Endometrial microvascular endothelial cells (primary cell): ENCODE results near the gene OR52E6. TPM values are rescaled to one million over a fixed set of nuclear protein-coding genes. Genes with fewer than 3 reads are reported as not detected.

Experiments used
- in situ Hi-C: cut with HindIII; loops from 2 replicates; pipeline ENCODE4 v1.10.0; 2017; ENCODE audit warnings: low sequenced_read_pairs, low pct_unique_long_range_greater_than_20kb; ENCODE audit errors: inconsistent ontology term
- total RNA-seq: library from RNA; depleted of rRNA; stranded (reverse); fragments of >200 nt; gene quantifications from one replicate; pipeline ENCODE4 v1.2.3, GENCODE V29; 2015; ENCODE audit errors: inconsistent ontology term

Gene OR52E6
- total RNA-seq, 1 donor from 2014 or later = not detected

- in situ Hi-C loops = no loop called here
These were observed 33.1 kb downstream of the OR52E6 start, which contains the start of gene OR52N2 for GRCh38 chr11:5808500-5809121. Gene OR52N2, plus strand, starts transcription at chr11:5808924. Its CDS starts 11,412 bp downstream, at chr11:5820336.

- in situ Hi-C loops = no loop called here
These were observed 34.1 kb downstream of the OR52E6 start for GRCh38 chr11:5807580-5807979.

DNA sequence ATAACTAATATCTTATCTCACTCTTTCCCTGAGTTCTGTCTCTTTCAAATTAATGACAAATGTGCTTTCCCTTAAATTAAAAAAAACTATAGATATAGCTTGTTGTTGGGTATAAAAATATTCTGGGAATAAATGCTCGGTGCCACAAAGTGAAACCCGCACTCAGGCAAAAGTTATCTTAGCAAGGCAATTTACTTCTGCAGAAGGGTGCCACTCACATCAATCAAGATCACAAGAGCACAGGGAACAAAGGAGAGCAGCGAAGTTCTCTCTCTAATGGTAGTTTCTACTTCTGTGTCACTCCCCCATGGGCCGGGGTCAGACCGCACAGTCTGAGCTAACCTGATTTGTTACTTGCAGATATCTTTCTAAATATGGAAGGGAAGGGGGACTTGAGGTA, 37.7 kb downstream of the OR52E6 start:
- in situ Hi-C loops = no loop called here

- in situ Hi-C loops = no loop called here
These were observed 45.2 kb downstream of the OR52E6 start for GRCh38 chr11:5796541-5796940.

DNA sequence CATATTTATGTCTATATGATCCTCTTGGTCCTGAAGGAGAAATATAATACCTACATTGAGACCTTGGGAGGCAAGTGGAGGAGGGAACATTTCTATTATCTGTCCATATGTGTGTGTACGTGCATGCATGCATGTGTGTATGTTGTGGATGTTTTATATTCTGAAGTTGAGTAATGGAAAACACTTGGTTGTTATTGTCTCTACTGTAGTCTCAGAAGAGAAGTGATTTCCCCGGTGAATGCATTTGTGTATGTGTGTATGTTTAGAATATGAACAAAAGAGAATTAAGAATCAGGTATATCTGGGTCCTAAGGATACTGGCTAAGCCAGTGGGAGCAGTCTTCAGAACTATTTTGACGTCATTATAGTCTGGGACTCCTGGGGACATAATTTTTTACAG, 50.5 kb downstream of the OR52E6 start, which contains the start of gene OR52N1:
OR52N1 (minus strand) TSS at position 101 of the 400 bp plus-strand sequence. CDS start 2,449 bp downstream, outside the sequence.
- in situ Hi-C loops = no loop called here

Other genes with a start within 250 kb of the OR52E6 start
- gene TRIM6, start 245.3 kb downstream of the OR52E6 start, total RNA-seq = 9.7 TPM
- 11.8 TPM for gene TRIM34, start 216.9 kb downstream of the OR52E6 start, total RNA-seq
- 55.4 TPM for gene TRIM5, start 156.8 kb downstream of the OR52E6 start, total RNA-seq
- 112 TPM for gene TRIM22, start 152.1 kb downstream of the OR52E6 start, total RNA-seq
- not detected for gene OR56B1, start 105.4 kb downstream of the OR52E6 start, total RNA-seq
- gene OR52N4, start 87.7 kb downstream of the OR52E6 start, total RNA-seq = not detected
- not detected for gene OR52N5, start 58.5 kb downstream of the OR52E6 start, total RNA-seq
- not detected for gene OR52N1, start 50.6 kb downstream of the OR52E6 start, total RNA-seq
- not detected for gene OR52N2, start 33.0 kb downstream of the OR52E6 start, total RNA-seq
- gene OR52E8, start 15.8 kb upstream of the OR52E6 start, total RNA-seq = not detected
- gene OR52E4, start 38.7 kb upstream of the OR52E6 start, total RNA-seq = not detected
- gene OR52E5, start 51.3 kb upstream of the OR52E6 start, total RNA-seq = not detected
- not detected for gene OR56A3, start 100.4 kb upstream of the OR52E6 start, total RNA-seq
- gene OR56A5, start 126.6 kb upstream of the OR52E6 start, total RNA-seq = not detected
- not detected for gene OR52L1, start 145.1 kb upstream of the OR52E6 start, total RNA-seq
- not detected for gene OR56A4, start 165.0 kb upstream of the OR52E6 start, total RNA-seq
- not detected for gene OR56A1, start 188.9 kb upstream of the OR52E6 start, total RNA-seq